Left colon (tissue), 2 donors: Measurements from ENCODE around the gene HACD4. TPM values are rescaled to one million over a fixed set of nuclear protein-coding genes. Genes with fewer than 3 reads are reported as not detected.

ENCODE experiments used
- ATAC-seq: fragments of 200-7000 bp; cut with Tn5 transposase; one replicate; pipeline ENCODE4 v1.9.1; 2020; ENCODE audit warnings: mild to moderate bottlenecking, moderate library complexity
- DNase-seq, 2 donors: peaks; one replicate each; pipeline ENCODE4 v3.0.0-alpha.2; 2020
- intact Hi-C, 2 donors: fragments of 100-400 bp; cut with DNase I in 1 of 2; cut with micrococcal nuclease in 1 of 2; formaldehyde crosslinking; loops; one replicate each; pipeline versions ENCODE4 v1.11.2 to v1.14.0; 2022; cut with DNase I, micrococcal nuclease
- total RNA-seq, 2 donors: library from RNA; stranded (reverse); fragmentation: NEBNext Ultra II Directional; extraction: Animal tissue kit (Norgen Biotek cat#: 25700); gene quantifications; one replicate each; pipeline ENCODE4 v1.2.1, GENCODE V29; 2021
- donor health status: DM: no; HTN: no; CAD: no.
- donor health status: DM: yes; HTN: yes; CAD: no.

Gene HACD4
- total RNA-seq, 2 donors from 2014 or later = 0.52 to 2.3 TPM

GRCh38 chr9:21023861-21024260, 7.6 kb downstream of the HACD4 start:
- no peak for ATAC-seq
- DNase-seq = no peak
- intact Hi-C loops = no loop called here

- ATAC-seq (no peak), DNase-seq (no peak)
- intact Hi-C loops = no loop called here
Measured at GRCh38 chr9:21018177-21018576, 13.3 kb downstream of the HACD4 start.

GRCh38 chr9:21016701-21017491, 14.5 kb downstream of the HACD4 start:
- intact Hi-C loops = no loop called here
- DNase-seq = no peak

GRCh38 chr9:21015995-21016394, 15.4 kb downstream of the HACD4 start:
- DNase-seq (no peak), ATAC-seq (no peak)
- intact Hi-C loops = no loop called here

More at GRCh38 chr9:21016701-21017491, 14.5 kb downstream of the HACD4 start:
- no peak for ATAC-seq

- DNase-seq = no peak
- ATAC-seq = no peak
- intact Hi-C loops = no loop called here
Measured at GRCh38 chr9:21015129-21015815, 16.2 kb downstream of the HACD4 start.

GRCh38 chr9:21002040-21002439, 29.4 kb downstream of the HACD4 start:
- DNase-seq = no peak
- intact Hi-C loops = no loop called here
- ATAC-seq = no peak

- intact Hi-C loops = no loop called here
- DNase-seq (no peak), ATAC-seq (no peak)
Measured at GRCh38 chr9:21001581-21001980, 29.9 kb downstream of the HACD4 start.

GRCh38 chr9:20997503-20998076, 33.9 kb downstream of the HACD4 start:
- ATAC-seq = no peak

GRCh38 chr9:20996809-20997208, 34.6 kb downstream of the HACD4 start:
- DNase-seq = no peak
- intact Hi-C loops = no loop called here
- no peak for ATAC-seq

More at GRCh38 chr9:20997503-20998076, 33.9 kb downstream of the HACD4 start:
- intact Hi-C loops = no loop called here
- no peak for DNase-seq

GRCh38 chr9:20995616-20996015, 35.8 kb downstream of the HACD4 start:
- intact Hi-C loops = no loop called here
- DNase-seq (no peak), ATAC-seq (no peak)

- intact Hi-C loops = no loop called here
- ATAC-seq = no peak
- no peak for DNase-seq
Measured at GRCh38 chr9:20994486-20994885, 37.0 kb downstream of the HACD4 start.

- ATAC-seq (no peak), DNase-seq (no peak)
- intact Hi-C loops = no loop called here
Measured at GRCh38 chr9:20990867-20991266, 40.6 kb downstream of the HACD4 start.

GRCh38 chr9:20989923-20990341, 41.5 kb downstream of the HACD4 start:
- intact Hi-C loops = no loop called here
- DNase-seq (no peak), ATAC-seq (no peak)

GRCh38 chr9:20988671-20989315, 42.6 kb downstream of the HACD4 start:
- ATAC-seq (no peak), DNase-seq (no peak)
- intact Hi-C loops = no loop called here

GRCh38 chr9:20988061-20988460, 43.4 kb downstream of the HACD4 start:
- ATAC-seq (no peak), DNase-seq (no peak)
- intact Hi-C loops = no loop called here

GRCh38 chr9:20987521-20987920, 43.9 kb downstream of the HACD4 start:
- no peak for ATAC-seq
- DNase-seq = no peak
- intact Hi-C loops = no loop called here

- no peak for DNase-seq
- ATAC-seq = no peak
- intact Hi-C loops = no loop called here
Measured at GRCh38 chr9:20985851-20986600, 45.4 kb downstream of the HACD4 start.

- intact Hi-C loops = no loop called here
- ATAC-seq = no peak
- DNase-seq = no peak
Measured at GRCh38 chr9:20984506-20984905, 46.9 kb downstream of the HACD4 start.

GRCh38 chr9:20981486-20981885, 50.0 kb downstream of the HACD4 start:
- ATAC-seq (no peak), DNase-seq (no peak)
- intact Hi-C loops = no loop called here
